WTC11 (cell line): Measurements from ENCODE around the gene OR51F1. TPM values are rescaled to one million over a fixed set of nuclear protein-coding genes. Genes with fewer than 3 reads are reported as not detected.

Experiments
- ATAC-seq: fragments of 200-7000 bp; cut with Tn5 transposase; 2 replicates; pipeline ENCODE4 v1.10.0; 2021; ENCODE audit warnings: mild to moderate bottlenecking, moderate library complexity
- CTCF ChIA-PET: fragments of 300-600 bp; sonication (Branson Sonifier 250); formaldehyde crosslinking; loops from one replicate; lab custom pipeline; 2021; ENCODE audit warnings: antibody characterized with exemption; lab: Charles Lee
- POLR2A ChIA-PET: fragments of 350-600 bp; sonication (Branson Sonifier 250); formaldehyde crosslinking; loops from one replicate; lab custom pipeline; 2021; ENCODE audit warnings: antibody characterized with exemption; lab: Charles Lee
- DNase-seq: peaks from one replicate; pipeline ENCODE4 v3.0.0; 2021; ENCODE audit warnings: low spot score
- H3K27ac Mint-ChIP-seq: 2 replicates; pipeline ENCODE4 v1.8.0; 2021; ENCODE audit warnings: mixed read lengths
- H3K27me3 Mint-ChIP-seq: 2 replicates; pipeline ENCODE4 v1.8.0; 2021; ENCODE audit warnings: low read depth, mild to moderate bottlenecking, moderate library complexity, mixed read lengths
- H3K36me3 Mint-ChIP-seq: 2 replicates; pipeline ENCODE4 v1.8.0; 2021; ENCODE audit warnings: mixed read lengths
- H3K4me1 Mint-ChIP-seq: 2 replicates; pipeline ENCODE4 v1.8.0; 2022; ENCODE audit warnings: mixed read lengths
- H3K4me3 Mint-ChIP-seq: 2 replicates; pipeline ENCODE4 v1.8.0; 2021; ENCODE audit warnings: mild to moderate bottlenecking, moderate library complexity, mixed read lengths
- H3K9me3 Mint-ChIP-seq: 2 replicates; pipeline ENCODE4 v1.8.0; 2021; ENCODE audit warnings: mixed read lengths
- ATF3 ChIP-seq: sonication (generic); formaldehyde crosslinking; conservative IDR thresholded peaks from 2 replicates; pipeline ENCODE4 v1.8.1; 2022; ENCODE audit warnings: mild to moderate bottlenecking, missing genetic modification reagents
- CDX4 ChIP-seq: fragments of 250-450 bp; sonication (Bioruptor Pico); IDR thresholded peaks from 2 replicates; pipeline ENCODE4 v1.9.0; 2021; ENCODE audit warnings: moderate library complexity, mild to moderate bottlenecking, inconsistent platforms, borderline replicate concordance
- E2F1 ChIP-seq: sonication (generic); formaldehyde crosslinking; IDR thresholded peaks from 2 replicates; pipeline ENCODE4 v1.8.0; 2022; ENCODE audit warnings: mild to moderate bottlenecking, missing genetic modification reagents
- FOXK1 ChIP-seq: sonication (generic); formaldehyde crosslinking; IDR thresholded peaks from 2 replicates; pipeline ENCODE4 v1.8.0; 2022; ENCODE audit warnings: mild to moderate bottlenecking, moderate library complexity, missing genetic modification reagents
- IRF1 ChIP-seq: sonication (generic); formaldehyde crosslinking; IDR thresholded peaks from 2 replicates; pipeline ENCODE4 v1.8.0; 2023; ENCODE audit warnings: missing genetic modification reagents
- MLX ChIP-seq: sonication (generic); formaldehyde crosslinking; IDR thresholded peaks from 2 replicates; pipeline ENCODE4 v1.8.1; 2023; ENCODE audit warnings: mild to moderate bottlenecking, missing genetic modification reagents, moderate library complexity
- NR2C2 ChIP-seq: sonication (generic); formaldehyde crosslinking; IDR thresholded peaks from 2 replicates; pipeline ENCODE4 v1.8.0; 2022; ENCODE audit warnings: mild to moderate bottlenecking, missing genetic modification reagents
- PREB ChIP-seq: sonication (generic); formaldehyde crosslinking; IDR thresholded peaks from 2 replicates; pipeline ENCODE4 v1.8.1; 2022; ENCODE audit warnings: mild to moderate bottlenecking, missing genetic modification reagents, moderate library complexity, borderline replicate concordance
- RELA ChIP-seq: sonication (generic); formaldehyde crosslinking; IDR thresholded peaks from 2 replicates; pipeline ENCODE4 v1.8.1; 2022; ENCODE audit warnings: missing genetic modification reagents, mild to moderate bottlenecking, borderline replicate concordance
- SMAD3 ChIP-seq: sonication (generic); formaldehyde crosslinking; IDR thresholded peaks from 2 replicates; pipeline ENCODE4 v1.8.0; 2022; ENCODE audit warnings: missing genetic modification reagents, mild to moderate bottlenecking, borderline replicate concordance
- SMAD4 ChIP-seq: sonication (generic); formaldehyde crosslinking; IDR thresholded peaks from 2 replicates; pipeline ENCODE4 v1.8.0; 2022; ENCODE audit warnings: mild to moderate bottlenecking, missing genetic modification reagents
- SP1 ChIP-seq: sonication (generic); formaldehyde crosslinking; conservative IDR thresholded peaks from 2 replicates; pipeline ENCODE4 v1.8.1; 2022; ENCODE audit warnings: missing genetic modification reagents
- STAT6 ChIP-seq: sonication (generic); formaldehyde crosslinking; conservative IDR thresholded peaks from 2 replicates; pipeline ENCODE4 v1.8.1; 2023; ENCODE audit warnings: mild to moderate bottlenecking, low read depth, missing genetic modification reagents, moderate library complexity
- TP53 ChIP-seq: sonication (generic); formaldehyde crosslinking; IDR thresholded peaks from 2 replicates; pipeline ENCODE4 v1.8.1; 2023; ENCODE audit warnings: mild to moderate bottlenecking, missing genetic modification reagents
- ZBTB21 ChIP-seq: sonication (generic); formaldehyde crosslinking; IDR thresholded peaks from 2 replicates; pipeline ENCODE4 v1.8.1; 2023; ENCODE audit warnings: mild to moderate bottlenecking, missing genetic modification reagents, borderline replicate concordance
- ZNF219 ChIP-seq: sonication (generic); formaldehyde crosslinking; IDR thresholded peaks from 2 replicates; pipeline ENCODE4 v1.8.0; 2023; ENCODE audit warnings: missing genetic modification reagents, mild to moderate bottlenecking, borderline replicate concordance
- ZNF232 ChIP-seq: sonication (generic); formaldehyde crosslinking; IDR thresholded peaks from 2 replicates; pipeline ENCODE4 v1.8.0; 2022; ENCODE audit warnings: mild to moderate bottlenecking, missing genetic modification reagents
- ZNF423 ChIP-seq: fragments of 250-450 bp; sonication (Bioruptor Pico); IDR thresholded peaks from 2 replicates; pipeline ENCODE4 v2.1.2; 2022; ENCODE audit warnings: mild to moderate bottlenecking, moderate library complexity
- ZSCAN18 ChIP-seq: fragments of 250-450 bp; sonication (Bioruptor Pico); IDR thresholded peaks from 2 replicates; pipeline ENCODE4 v2.1.2; 2022; ENCODE audit warnings: mild to moderate bottlenecking, moderate library complexity
- total RNA-seq: library from RNA; stranded (reverse); gene quantifications from 3 replicates; pipeline ENCODE4 v1.2.3, GENCODE V29; 2021

The OR51F1 gene
- total RNA-seq, 1 experiment from 2014 or later = not detected

GRCh38 chr11:4766420-4767043 lies 3.2 kb downstream of the OR51F1 start:
- TF ChIP-seq PREB (CRISPR knock-in tag) (no peak), RELA (CRISPR knock-in tag) (no peak), SMAD4 (CRISPR knock-in tag) (no peak), ATF3 (CRISPR knock-in tag) (no peak), STAT6 (CRISPR knock-in tag) (no peak), CDX4 (CRISPR knock-in tag) (no peak), ZNF219 (CRISPR knock-in tag) (no peak), TP53 (CRISPR knock-in tag) (no peak), IRF1 (CRISPR knock-in tag) (no peak), ZSCAN18 (CRISPR knock-in tag) (no peak), SP1 (CRISPR knock-in tag) (no peak), NR2C2 (CRISPR knock-in tag) (no peak), ZBTB21 (no peak), MLX (CRISPR knock-in tag) (no peak), SMAD3 (CRISPR knock-in tag) (no peak), ZNF423 (CRISPR knock-in tag) (no peak), E2F1 (no peak), ZNF232 (CRISPR knock-in tag) (no peak), FOXK1 (CRISPR knock-in tag) (no peak)
- Mint-ChIP-seq H3K9me3 (no peaks in the 10 kb centered on the region), H3K4me3 (no peak overlapping the region), H3K36me3 (no peaks in the 10 kb centered on the region), H3K27ac (no peak overlapping the region), H3K4me1 (no peaks in the 10 kb centered on the region), H3K27me3 (no peaks in the 10 kb centered on the region; the same call in 1 of the 2 replicates)
- ChIA-PET CTCF (no interaction called here), POLR2A (no interaction called here)
- ATAC-seq (no peak), DNase-seq (no peak)
